Mesenchymal stem cell (in vitro differentiated cells and primary cell): ENCODE measurements around the gene BCL2L1.

Experiments used
- DNase-seq: peaks from one replicate; pipeline ENCODE4 v3.0.0-alpha.2; 2013
- H2AFZ ChIP-seq: one replicate; pipeline ENCODE4 v1.6.1; 2013; ENCODE audit warnings: low read depth, mild to moderate bottlenecking, control low read depth, inconsistent platforms, low read length, moderate library complexity
- H2AK5ac ChIP-seq: 2 replicates; pipeline ENCODE4 v1.6.1; 2013; ENCODE audit warnings: low read length, moderate library complexity, mild to moderate bottlenecking, inconsistent platforms; ENCODE audit not compliant: severe bottlenecking
- H2BK120ac ChIP-seq: one replicate; pipeline ENCODE4 v1.6.1; 2013; ENCODE audit warnings: low read depth, mild to moderate bottlenecking, inconsistent platforms, low read length, moderate library complexity
- H2BK12ac ChIP-seq, 2 experiments: one replicate each; pipeline ENCODE4 v1.6.1; 2013; ENCODE audit warnings: inconsistent platforms in 2 of 2, low read length in 2 of 2, mild to moderate bottlenecking in 2 of 2, moderate library complexity in 2 of 2, control low read depth in 1 of 2
- H2BK15ac ChIP-seq: one replicate; pipeline ENCODE4 v1.6.1; 2013; ENCODE audit warnings: mild to moderate bottlenecking, low read depth, inconsistent platforms; ENCODE audit not compliant: poor library complexity, severe bottlenecking
- H2BK5ac ChIP-seq: 2 replicates; pipeline ENCODE4 v1.6.1; 2013; ENCODE audit warnings: low read depth, mild to moderate bottlenecking, low read length, control low read depth, inconsistent platforms; ENCODE audit not compliant: poor library complexity, severe bottlenecking
- H3K14ac ChIP-seq, 2 experiments: one replicate each; pipeline ENCODE4 v1.6.1; 2013; ENCODE audit warnings: inconsistent platforms in 2 of 2, low read length in 2 of 2, control low read depth in 1 of 2, mild to moderate bottlenecking in 1 of 2, moderate library complexity in 1 of 2
- H3K18ac ChIP-seq, 2 experiments: one replicate each; pipeline ENCODE4 v1.6.1; 2013; ENCODE audit warnings: inconsistent platforms in 2 of 2, low read length in 2 of 2, control low read depth in 1 of 2, low read depth in 1 of 2, mild to moderate bottlenecking in 1 of 2
- H3K23ac ChIP-seq, 2 experiments: one replicate each; pipeline ENCODE4 v1.6.1; 2013; ENCODE audit warnings: inconsistent platforms in 2 of 2, low read length in 2 of 2, mild to moderate bottlenecking in 2 of 2, moderate library complexity in 2 of 2, control low read depth in 1 of 2
- H3K27ac ChIP-seq: 2 replicates; pipeline ENCODE4 v1.5.1; 2013; ENCODE audit warnings: mild to moderate bottlenecking, moderate library complexity, low read length, control low read depth, inconsistent platforms; ENCODE audit not compliant: poor library complexity, severe bottlenecking
- H3K27me3 ChIP-seq, 2 experiments: 2 replicates each; pipeline versions ENCODE4 v1.6.1 to v1.7.0; 2013; ENCODE audit warnings: low read length in 2 of 2, mild to moderate bottlenecking in 2 of 2, moderate library complexity in 2 of 2, control low read depth in 1 of 2, inconsistent platforms in 1 of 2; ENCODE audit not compliant: control insufficient read depth in 1 of 2, insufficient read depth in 1 of 2
- H3K36me3 ChIP-seq, 2 experiments: 2 replicates each; pipeline versions ENCODE4 v1.6.1 to v1.7.0; 2013; ENCODE audit warnings: low read length in 2 of 2, control low read depth in 1 of 2, inconsistent platforms in 1 of 2, low read depth in 1 of 2, mild to moderate bottlenecking in 1 of 2; ENCODE audit not compliant: insufficient read depth in 2 of 2, control insufficient read depth in 1 of 2
- H3K4ac ChIP-seq, 2 experiments: one replicate each; pipeline ENCODE4 v1.6.1; 2013; ENCODE audit warnings: inconsistent platforms in 2 of 2, low read length in 2 of 2, mild to moderate bottlenecking in 2 of 2, moderate library complexity in 2 of 2, control low read depth in 1 of 2, low read depth in 1 of 2
- H3K4me1 ChIP-seq: 2 replicates; pipeline ENCODE4 v1.6.1; 2013; ENCODE audit warnings: low read depth, low read length, control low read depth; ENCODE audit not compliant: control insufficient read depth, insufficient read depth
- H3K4me2 ChIP-seq: 2 replicates; pipeline ENCODE4 v1.6.1; 2013; ENCODE audit warnings: low read length, mild to moderate bottlenecking, inconsistent platforms; ENCODE audit not compliant: poor library complexity, severe bottlenecking
- H3K4me3 ChIP-seq, 2 experiments: 2 replicates each; pipeline versions ENCODE4 v1.5.1 to v1.7.0; 2013; ENCODE audit warnings: low read length in 2 of 2, mild to moderate bottlenecking in 2 of 2, control low read depth in 1 of 2, low read depth in 1 of 2; ENCODE audit not compliant: insufficient read depth in 1 of 2
- H3K79me1 ChIP-seq: replicated peaks from 2 replicates; pipeline ENCODE4 v1.6.1; 2013; ENCODE audit warnings: mild to moderate bottlenecking, control low read depth, low read length, inconsistent platforms; ENCODE audit not compliant: poor library complexity, severe bottlenecking
- H3K9ac ChIP-seq: 2 replicates; pipeline ENCODE4 v1.7.0; 2013; ENCODE audit warnings: mild to moderate bottlenecking, low read length, moderate library complexity
- H3K9me3 ChIP-seq: 2 replicates; pipeline ENCODE4 v1.7.0; 2013; ENCODE audit warnings: mild to moderate bottlenecking, low read length; ENCODE audit not compliant: control insufficient read depth
- H4K8ac ChIP-seq: one replicate; pipeline ENCODE4 v1.6.1; 2013; ENCODE audit warnings: inconsistent platforms, mild to moderate bottlenecking, low read length, moderate library complexity
- H4K91ac ChIP-seq: one replicate; pipeline ENCODE4 v1.6.1; 2013; ENCODE audit warnings: mild to moderate bottlenecking, low read length, inconsistent platforms
- WGBS: methylation state at CpG from one replicate; pipeline ENCODE4 v1.1.7; 2013; ENCODE audit warnings: mixed read lengths; 5-methylcytosine and 5-hydroxymethylcytosine counted together

BCL2L1 gene

DNA sequence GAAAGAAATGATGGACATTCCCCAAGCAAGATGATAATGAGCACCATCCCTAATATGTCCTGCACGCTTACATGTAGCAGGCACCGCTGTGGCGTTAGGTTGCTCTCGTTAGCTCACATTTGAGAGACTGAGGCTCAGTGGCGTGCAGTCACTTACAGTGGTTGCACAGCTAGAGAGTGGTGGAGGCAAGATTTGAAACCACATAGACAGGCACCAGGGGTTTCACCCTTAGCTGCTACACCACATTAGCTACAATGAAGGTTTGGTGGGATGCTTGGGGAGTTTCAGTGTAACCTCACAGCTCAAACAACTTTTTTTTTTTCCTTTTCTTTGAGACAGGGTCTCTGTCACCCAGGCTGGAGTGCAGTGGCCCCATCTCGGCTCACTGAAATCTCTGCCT lies 81.3 kb downstream of the BCL2L1 start:
- Histone ChIP-seq H2AK5ac (no peak overlapping the region), H3K4me3 (no peak overlapping the region), H3K4ac (no peak overlapping the region), H3K79me1 (no peaks in the 10 kb centered on the region), H3K36me3 (peaks cover 0 to 3% of the 10 kb centered on the region in 2 experiments), H3K18ac (no peak overlapping the region), H3K9me3 (no peaks in the 10 kb centered on the region), H2BK15ac (no peak overlapping the region), H3K27me3 (peaks cover 13 to 43% of the 10 kb centered on the region in 2 experiments), H2BK5ac (no peak overlapping the region), H3K27ac (no peak overlapping the region), H3K23ac (no peak overlapping the region), H2BK12ac (no peak overlapping the region), H4K91ac (no peak overlapping the region), H3K4me1 (no peaks in the 10 kb centered on the region), H2AFZ (no peak overlapping the region), H3K4me2 (no peak overlapping the region), H3K9ac (no peak overlapping the region), H4K8ac (no peak overlapping the region), H2BK120ac (no peak overlapping the region), H3K14ac (no peak overlapping the region)
- no peak for DNase-seq
- WGBS = 96% methylated on average over 6 of the region's 6 CpGs

GRCh38 chr20:31640259-31640658 lies 82.4 kb downstream of the BCL2L1 start:
- Histone ChIP-seq H2AK5ac (no peak overlapping the region), H2BK5ac (no peak overlapping the region), H3K79me1 (no peaks in the 10 kb centered on the region), H3K4me1 (no peaks in the 10 kb centered on the region), H2BK120ac (no peak overlapping the region), H3K4me3 (no peak overlapping the region), H2BK15ac (no peak overlapping the region), H3K27me3 (peaks cover 13 to 43% of the 10 kb centered on the region in 2 experiments), H4K91ac (no peak overlapping the region), H4K8ac (no peak overlapping the region), H3K18ac (no peak overlapping the region), H2BK12ac (no peak overlapping the region), H3K9me3 (no peaks in the 10 kb centered on the region), H3K36me3 (peaks cover 0 to 3% of the 10 kb centered on the region in 2 experiments), H2AFZ (no peak overlapping the region), H3K23ac (no peak overlapping the region), H3K9ac (no peak overlapping the region), H3K4me2 (no peak overlapping the region), H3K14ac (no peak overlapping the region), H3K27ac (no peak overlapping the region), H3K4ac (no peak overlapping the region)
- 62% methylated on average over 3 of the region's 3 CpGs for WGBS
- DNase-seq = no peak

DNA sequence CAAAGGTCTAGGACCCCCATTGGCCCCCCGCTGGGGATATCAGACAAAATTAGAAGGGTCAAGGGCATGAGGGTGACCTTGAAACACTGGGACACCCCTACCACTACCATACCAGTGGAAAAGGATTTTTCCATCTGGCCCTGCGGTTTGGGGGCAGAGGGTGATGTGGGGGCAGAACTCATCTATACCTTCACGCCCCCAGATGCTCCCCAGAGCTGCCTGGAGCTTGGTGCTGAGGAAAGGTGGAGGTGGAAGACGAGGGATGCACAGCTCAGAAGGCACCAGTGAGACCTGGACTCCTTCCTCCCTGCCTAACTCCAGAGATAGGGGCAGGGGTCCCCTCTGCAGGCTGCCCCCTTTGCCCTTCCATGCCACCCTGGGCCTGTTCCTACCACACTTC lies 83.9 kb downstream of the BCL2L1 start:
- WGBS = 91% methylated on average over 3 of the region's 4 CpGs
- no peak overlapping the region for H2BK15ac ChIP-seq
- H2BK12ac ChIP-seq = no peak overlapping the region
- H3K23ac ChIP-seq = no peak overlapping the region
- H2BK5ac ChIP-seq = no peak overlapping the region
- no peaks in the 10 kb centered on the region for H3K4me1 ChIP-seq
- H3K4me2 ChIP-seq = no peak overlapping the region
- H3K27me3 ChIP-seq = peaks cover 13 to 38% of the 10 kb centered on the region in 2 experiments
- no peak overlapping the region for H3K18ac ChIP-seq
- no peak overlapping the region for H3K4me3 ChIP-seq
- no peak overlapping the region for H2AK5ac ChIP-seq
- H3K27ac ChIP-seq = no peak overlapping the region
- H2AFZ ChIP-seq = no peak overlapping the region
- no peak overlapping the region for H2BK120ac ChIP-seq
- DNase-seq = no peak
- H4K8ac ChIP-seq = peak overlapping the region; percentile 5
- H3K9me3 ChIP-seq = no peaks in the 10 kb centered on the region
- H4K91ac ChIP-seq = no peak overlapping the region
- H3K14ac ChIP-seq = no peak overlapping the region
- no peak overlapping the region for H3K9ac ChIP-seq
- H3K79me1 ChIP-seq = no peaks in the 10 kb centered on the region
- no peak overlapping the region for H3K4ac ChIP-seq
- H3K36me3 ChIP-seq = peaks cover 0 to 3% of the 10 kb centered on the region in 2 experiments

DNA sequence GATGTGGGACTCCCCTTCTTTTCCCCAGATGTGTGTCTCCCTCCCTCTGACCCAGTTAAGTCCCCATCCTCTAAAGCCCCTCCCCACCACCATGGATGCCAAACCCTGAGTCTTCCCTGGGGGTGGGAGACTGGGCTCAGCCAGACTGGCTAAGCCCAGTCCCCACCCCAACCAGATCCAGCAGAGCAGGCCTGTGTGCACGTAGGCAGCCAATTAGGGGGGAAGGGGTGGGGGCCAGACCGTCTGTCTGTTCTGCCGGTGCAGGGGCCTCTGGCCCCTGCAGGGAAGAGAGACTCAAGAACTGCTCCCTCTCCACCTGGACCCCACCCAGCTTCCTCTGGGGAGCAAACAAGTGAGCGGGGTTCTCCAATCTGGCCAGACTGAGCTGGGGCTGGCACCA lies 84.4 kb downstream of the BCL2L1 start:
- H3K4me1 ChIP-seq = no peaks in the 10 kb centered on the region
- no peak overlapping the region for H2BK5ac ChIP-seq
- no peaks in the 10 kb centered on the region for H3K9me3 ChIP-seq
- H3K18ac ChIP-seq = no peak overlapping the region
- no peak overlapping the region for H4K91ac ChIP-seq
- H2BK120ac ChIP-seq = no peak overlapping the region
- H3K14ac ChIP-seq = no peak overlapping the region
- no peak overlapping the region for H2BK12ac ChIP-seq
- H3K4me2 ChIP-seq = no peak overlapping the region
- no peaks in the 10 kb centered on the region for H3K79me1 ChIP-seq
- no peak overlapping the region for H3K4me3 ChIP-seq
- no peak overlapping the region for H4K8ac ChIP-seq
- DNase-seq = no peak
- no peak overlapping the region for H3K4ac ChIP-seq
- H2AFZ ChIP-seq = no peak overlapping the region
- H3K27ac ChIP-seq = no peak overlapping the region
- H2AK5ac ChIP-seq = no peak overlapping the region
- H3K9ac ChIP-seq = no peak overlapping the region
- no peak overlapping the region for H3K23ac ChIP-seq
- peaks cover 0 to 3% of the 10 kb centered on the region in 2 experiments for H3K36me3 ChIP-seq
- H3K27me3 ChIP-seq = peaks cover 13 to 34% of the 10 kb centered on the region in 2 experiments
- 59% methylated on average over 4 of the region's 4 CpGs for WGBS
- no peak overlapping the region for H2BK15ac ChIP-seq
